HL-60/S4 treated with phorbol 12-myristate 13-acetate at 8.2 ng/mL for 4 days and 3 days (cell line): Measurements from ENCODE around the gene SFI1.

Experiments used
- in situ Hi-C: fragments of 300-500 bp; cut with MboI; formaldehyde crosslinking; loops from 2 replicates; pipeline ENCODE4 v1.15.0; 2022; ENCODE audit warnings: low sequenced_read_pairs

SFI1 gene

DNA sequence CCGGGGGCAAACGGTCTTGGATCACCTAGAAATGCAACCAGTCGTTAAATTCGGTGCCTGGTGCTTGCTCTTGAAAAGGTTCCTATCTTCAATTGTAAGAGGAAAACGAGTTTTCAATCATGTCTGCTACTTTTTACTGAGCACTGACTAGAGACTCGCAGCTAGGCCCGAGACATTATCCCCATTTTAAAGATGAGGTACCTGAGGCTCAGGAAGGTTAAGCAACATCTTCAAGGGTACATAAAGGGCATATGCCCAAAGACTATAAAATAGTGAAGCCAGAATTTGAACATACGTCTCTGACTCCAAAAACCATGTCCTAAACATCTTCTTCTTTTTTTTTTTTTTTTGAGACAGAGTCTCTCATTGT is 166.3 kb downstream of the SFI1 start:
- in situ Hi-C loops = no loop called here
